ENCODE data around the gene MBD6.

DNA sequence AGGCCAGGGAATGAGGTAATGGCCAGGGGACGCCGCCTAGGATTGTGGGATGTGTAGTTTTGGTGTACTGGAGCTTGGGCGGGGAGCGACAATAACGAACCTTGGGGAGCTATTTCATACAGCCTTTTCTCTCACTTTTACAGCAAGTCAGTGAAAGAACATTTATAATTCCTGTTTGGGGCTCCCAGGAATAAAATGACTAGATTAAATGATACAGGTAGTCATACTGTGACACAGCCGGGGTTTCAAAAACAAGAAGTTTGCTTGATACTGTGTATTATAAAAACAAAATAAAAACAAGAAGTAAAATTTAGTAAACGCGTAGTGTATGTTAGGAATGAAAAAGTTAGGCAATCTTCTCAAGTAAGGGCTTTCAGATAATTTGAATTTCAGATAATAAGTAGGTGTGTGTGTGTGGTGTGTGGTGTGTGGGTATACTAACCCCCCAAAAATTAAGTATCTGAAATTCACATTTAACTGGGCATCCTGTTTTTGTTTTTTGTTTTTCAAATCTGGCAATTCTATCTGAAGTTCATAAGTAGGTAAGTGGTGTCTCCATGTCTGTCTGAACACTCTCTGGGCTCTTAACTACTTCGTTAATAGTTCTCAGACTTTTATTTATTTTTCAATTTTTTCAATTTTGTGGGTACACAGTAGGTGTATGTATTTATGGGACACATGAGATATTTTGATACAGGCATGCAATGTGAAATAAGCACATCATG is 24.8 kb downstream of the MBD6 start:
- no peak for TF ChIP-seq EZH2phosphoT487 (IDR thresholded peaks at IDR 0.05; ENCODE audit: low read length)
- TF ChIP-seq, protein P1, sequence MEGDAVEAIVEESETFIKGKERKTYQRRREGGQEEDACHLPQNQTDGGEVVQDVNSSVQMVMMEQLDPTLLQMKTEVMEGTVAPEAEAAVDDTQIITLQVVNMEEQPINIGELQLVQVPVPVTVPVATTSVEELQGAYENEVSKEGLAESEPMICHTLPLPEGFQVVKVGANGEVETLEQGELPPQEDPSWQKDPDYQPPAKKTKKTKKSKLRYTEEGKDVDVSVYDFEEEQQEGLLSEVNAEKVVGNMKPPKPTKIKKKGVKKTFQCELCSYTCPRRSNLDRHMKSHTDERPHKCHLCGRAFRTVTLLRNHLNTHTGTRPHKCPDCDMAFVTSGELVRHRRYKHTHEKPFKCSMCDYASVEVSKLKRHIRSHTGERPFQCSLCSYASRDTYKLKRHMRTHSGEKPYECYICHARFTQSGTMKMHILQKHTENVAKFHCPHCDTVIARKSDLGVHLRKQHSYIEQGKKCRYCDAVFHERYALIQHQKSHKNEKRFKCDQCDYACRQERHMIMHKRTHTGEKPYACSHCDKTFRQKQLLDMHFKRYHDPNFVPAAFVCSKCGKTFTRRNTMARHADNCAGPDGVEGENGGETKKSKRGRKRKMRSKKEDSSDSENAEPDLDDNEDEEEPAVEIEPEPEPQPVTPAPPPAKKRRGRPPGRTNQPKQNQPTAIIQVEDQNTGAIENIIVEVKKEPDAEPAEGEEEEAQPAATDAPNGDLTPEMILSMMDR (IDR thresholded peaks at IDR 0.05; ENCODE audit: low read length): no peak

Data from MM.1S (cell line).